T-cell (primary cell): Measurements from ENCODE around the gene CLIC3. TPM values are rescaled to one million over a fixed set of nuclear protein-coding genes. Genes with fewer than 3 reads are reported as not detected.

ENCODE experiments used
- ATAC-seq, 4 experiments: fragments of 200-7000 bp in 3 of 4; fragments of 150-1000 bp in 1 of 4; cut with Tn5 transposase; replicated peaks in 1 of 4; 1 replicate in 3 of 4; 2 replicates in 1 of 4; pipeline ENCODE4 v1.10.0; 2021; ENCODE audit warnings: moderate library complexity in 3 of 4, mild to moderate bottlenecking in 2 of 4, moderate number of reproducible peaks in 1 of 4
- CTCF ChIA-PET, 2 donors: fragments of 300-600 bp; sonication (Branson Sonifier 250); formaldehyde crosslinking; loops; one replicate each; lab custom pipeline; 2022; ENCODE audit warnings: antibody characterized with exemption in 2 of 2; lab: Charles Lee
- POLR2A ChIA-PET, 2 donors: fragments of 300-600 bp; sonication (Branson Sonifier 250); formaldehyde crosslinking; loops; one replicate each; lab custom pipeline; 2022; ENCODE audit warnings: antibody characterized with exemption in 2 of 2; lab: Charles Lee
- DNase-seq, 35 experiments: peaks; one replicate each; pipeline versions ENCODE4 v3.0.0 to v3.0.0-alpha.2; 2013 to 2023
- H3K27ac ChIP-seq: one replicate; pipeline ENCODE4 v1.5.1; 2013; ENCODE audit warnings: low read length
- H3K27me3 ChIP-seq, 2 experiments: replicated peaks in 1 of 2; 1 replicate in 1 of 2; 2 replicates in 1 of 2; pipeline versions ENCODE4 v1.6.1 to v1.7.0; 2013; ENCODE audit warnings: low read length in 1 of 2, mixed read lengths in 1 of 2; ENCODE audit not compliant: control insufficient read depth in 2 of 2, insufficient read depth in 2 of 2; ENCODE audit errors: extremely low read depth in 1 of 2
- H3K36me3 ChIP-seq, 2 donors: 1 replicate in 1 of 2; 2 replicates in 1 of 2; pipeline versions ENCODE4 v1.6.1 to v1.7.0; 2013; ENCODE audit warnings: low read length in 1 of 2; ENCODE audit not compliant: control insufficient read depth in 2 of 2, insufficient read depth in 1 of 2; ENCODE audit errors: extremely low read depth in 1 of 2
- H3K4me1 ChIP-seq, 2 experiments: 1 replicate in 1 of 2; 2 replicates in 1 of 2; pipeline versions ENCODE4 v1.6.1 to v1.7.0; 2013; ENCODE audit warnings: low read length in 2 of 2, mixed read lengths in 1 of 2; ENCODE audit not compliant: insufficient read depth in 2 of 2, control insufficient read depth in 1 of 2; ENCODE audit errors: extremely low read depth in 1 of 2
- H3K4me3 ChIP-seq, 2 donors: 1 replicate in 1 of 2; 2 replicates in 1 of 2; pipeline versions ENCODE4 v1.5.1 to v1.7.0; 2013; ENCODE audit warnings: mild to moderate bottlenecking in 2 of 2, low read length in 1 of 2, moderate library complexity in 1 of 2; ENCODE audit not compliant: control insufficient read depth in 1 of 2; ENCODE audit errors: extremely low read depth in 1 of 2
- H3K9me3 ChIP-seq: 2 replicates; pipeline ENCODE4 v1.7.0; 2013
- H3K27ac Mint-ChIP-seq, 2 donors: one replicate each; pipeline ENCODE4 v1.8.0; 2020 to 2021; ENCODE audit warnings: mild to moderate bottlenecking in 2 of 2, mixed read lengths in 2 of 2
- H3K27me3 Mint-ChIP-seq, 2 donors: one replicate each; pipeline ENCODE4 v1.8.0; 2021 to 2022; ENCODE audit warnings: mixed read lengths in 2 of 2
- H3K36me3 Mint-ChIP-seq: one replicate; pipeline ENCODE4 v1.8.0; 2021; ENCODE audit warnings: mixed read lengths
- H3K4me1 Mint-ChIP-seq, 3 donors: one replicate each; pipeline ENCODE4 v1.8.0; 2020 to 2022; ENCODE audit warnings: mixed read lengths in 3 of 3, mild to moderate bottlenecking in 1 of 3
- H3K4me3 Mint-ChIP-seq, 3 donors: one replicate each; pipeline ENCODE4 v1.8.0; 2020 to 2022; ENCODE audit warnings: mild to moderate bottlenecking in 3 of 3, mixed read lengths in 3 of 3, moderate library complexity in 3 of 3
- H3K9me3 Mint-ChIP-seq, 3 donors: one replicate each; pipeline ENCODE4 v1.8.0; 2020 to 2022; ENCODE audit warnings: mixed read lengths in 3 of 3
- WGBS: methylation state at CpG from one replicate; pipeline ENCODE4 v1.1.5; 2013; ENCODE audit warnings: missing lambda C conversion rate; ENCODE audit not compliant: insufficient coverage; 5-methylcytosine and 5-hydroxymethylcytosine counted together
- total RNA-seq, 35 experiments: library from RNA in 6 of 35; stranded (reverse) in 6 of 35; fragments of 120-200 nt in 1 of 35; gene quantifications; one replicate each; pipeline versions ENCODE4 v1.2.1 to v1.2.4 and lab custom pipeline; 2013 to 2026

Gene CLIC3
- total RNA-seq, 5 donors from 2014 or later (not counting 1 experiment from before 2014, with no cell fraction given): 5.4 to 24.7 (median 8.0) TPM

- Mint-ChIP-seq H3K4me3 (no peak overlapping the region), H3K9me3 (no peaks in the 10 kb centered on the region), H3K4me1 (no peaks in the 10 kb centered on the region), H3K27ac (no peak overlapping the region), H3K27me3 (no peaks in the 10 kb centered on the region), H3K36me3 (peaks cover 14% of the 10 kb centered on the region)
- no peak for ATAC-seq
- no peak overlapping the region for H3K27ac ChIP-seq
- peaks cover 0 to 4% of the 10 kb centered on the region in 2 experiments for H3K4me1 ChIP-seq
- no peak overlapping the region for H3K4me3 ChIP-seq
- ChIA-PET POLR2A (no interaction called here), CTCF (no interaction called here)
- 96% methylated on average over 44 of the region's 67 CpGs for WGBS
- peaks cover 6 to 52% of the 10 kb centered on the region in 2 donors for H3K36me3 ChIP-seq
- H3K27me3 ChIP-seq: no peaks in the 10 kb centered on the region
- H3K9me3 ChIP-seq: no peaks in the 10 kb centered on the region
- DNase-seq: no peak
Observed at GRCh38 chr9:137012694-137013570, 16.6 kb upstream of the CLIC3 start.

GRCh38 chr9:137011907-137012675 lies 15.7 kb upstream of the CLIC3 start:
- DNase-seq (no peak), ATAC-seq (no peak)
- peaks cover 2 to 48% of the 10 kb centered on the region in 2 donors for H3K36me3 ChIP-seq
- Mint-ChIP-seq H3K4me3 (no peak overlapping the region), H3K9me3 (no peaks in the 10 kb centered on the region), H3K36me3 (peaks cover 14% of the 10 kb centered on the region), H3K4me1 (no peaks in the 10 kb centered on the region), H3K27ac (no peak overlapping the region), H3K27me3 (no peaks in the 10 kb centered on the region)
- 93% methylated on average over 24 of the region's 39 CpGs for WGBS
- H3K9me3 ChIP-seq: no peaks in the 10 kb centered on the region
- H3K4me3 ChIP-seq: no peak overlapping the region
- ChIA-PET POLR2A (interaction anchor here in 1 of 2 donors (0.5 kb wide), 1 partner anchor 554 kb away, joined by 7 read pairs; no protein-coding TSS in a partner anchor), CTCF (interaction anchor here (0.5 to 0.6 kb wide), 2 partner anchors 13 to 34 kb away, joined by 3 to 5 read pairs; no protein-coding TSS in a partner anchor)
- H3K4me1 ChIP-seq: peaks cover 0 to 4% of the 10 kb centered on the region in 2 experiments
- H3K27ac ChIP-seq: no peak overlapping the region
- no peaks in the 10 kb centered on the region for H3K27me3 ChIP-seq

GRCh38 chr9:137011156-137011555 lies 14.8 kb upstream of the CLIC3 start:
- Mint-ChIP-seq H3K9me3 (no peaks in the 10 kb centered on the region), H3K4me1 (peaks cover 0 to under 1% (median 0%) of the 10 kb centered on the region in 3 donors), H3K36me3 (peaks cover 10% of the 10 kb centered on the region), H3K27me3 (no peaks in the 10 kb centered on the region), H3K4me3 (no peak overlapping the region), H3K27ac (no peak overlapping the region)
- CTCF ChIA-PET: interaction anchor here (0.5 to 0.6 kb wide), 2 partner anchors 14 to 33 kb away, joined by 3 to 5 read pairs; no protein-coding TSS in a partner anchor
- H3K27ac ChIP-seq: no peak overlapping the region
- POLR2A ChIA-PET: no interaction called here
- DNase-seq (no peak), ATAC-seq (no peak)
- peaks cover 0 to 12% of the 10 kb centered on the region in 2 experiments for H3K4me1 ChIP-seq
- no peaks in the 10 kb centered on the region for H3K9me3 ChIP-seq
- 94% methylated on average over 20 of the region's 24 CpGs for WGBS
- no peaks in the 10 kb centered on the region for H3K27me3 ChIP-seq
- H3K4me3 ChIP-seq: no peak overlapping the region
- peaks cover 0 to 40% of the 10 kb centered on the region in 2 donors for H3K36me3 ChIP-seq

- no peak overlapping the region for H3K4me3 Mint-ChIP-seq
- Histone ChIP-seq H3K9me3 (no peaks in the 10 kb centered on the region), H3K4me1 (peaks cover 0 to 15% of the 10 kb centered on the region in 2 experiments), H3K36me3 (peaks cover 0 to 31% of the 10 kb centered on the region in 2 donors), H3K4me3 (no peak overlapping the region), H3K27ac (no peak overlapping the region), H3K27me3 (no peaks in the 10 kb centered on the region)
- DNase-seq (no peak), ATAC-seq (no peak)
- no peak overlapping the region for H3K27ac Mint-ChIP-seq
- H3K9me3 Mint-ChIP-seq: no peaks in the 10 kb centered on the region
- peaks cover 0 to 3% (median 0%) of the 10 kb centered on the region in 3 donors for H3K4me1 Mint-ChIP-seq
- WGBS: 95% methylated on average over 41 of the region's 49 CpGs
- POLR2A ChIA-PET: interaction anchor here in 1 of 2 donors (0.5 kb wide), 1 partner anchor 44 kb away, joined by 3 read pairs; no protein-coding TSS in a partner anchor
- no peaks in the 10 kb centered on the region for H3K27me3 Mint-ChIP-seq
- H3K36me3 Mint-ChIP-seq: peaks cover 6% of the 10 kb centered on the region
- CTCF ChIA-PET: no interaction called here
Observed at GRCh38 chr9:137009938-137010732, 13.8 kb upstream of the CLIC3 start.

- peaks cover 0 to 17% of the 10 kb centered on the region in 2 experiments for H3K4me1 ChIP-seq
- H3K36me3 ChIP-seq: peaks cover 0 to 22% of the 10 kb centered on the region in 2 donors
- ATAC-seq (no peak), DNase-seq (no peak)
- Mint-ChIP-seq H3K9me3 (no peaks in the 10 kb centered on the region), H3K27ac (no peak overlapping the region), H3K36me3 (peaks cover 6% of the 10 kb centered on the region), H3K4me3 (no peak overlapping the region), H3K4me1 (peaks cover 0 to 6% (median 6%) of the 10 kb centered on the region in 3 donors), H3K27me3 (no peaks in the 10 kb centered on the region)
- ChIA-PET POLR2A (no interaction called here), CTCF (no interaction called here)
- WGBS: 90% methylated on average over 11 of the region's 18 CpGs
- no peak overlapping the region for H3K27ac ChIP-seq
- no peaks in the 10 kb centered on the region for H3K9me3 ChIP-seq
- H3K27me3 ChIP-seq: no peaks in the 10 kb centered on the region
- H3K4me3 ChIP-seq: no peak overlapping the region
Observed at GRCh38 chr9:137009217-137009616, 12.8 kb upstream of the CLIC3 start.
